NB4 (cell line): Measurements from ENCODE around the gene TCF12.

Source experiments
- CTCF ChIP-seq: IDR thresholded peaks from one replicate; pipeline ENCODE4 v1.5.1; 2012; ENCODE audit warnings: low read depth, low read length
- POLR2A ChIP-seq: IDR thresholded peaks from 2 replicates; pipeline ENCODE4 v1.6.1; 2011; ENCODE audit warnings: mild to moderate bottlenecking; ENCODE audit not compliant: insufficient read length; ENCODE audit errors: extremely low read depth

- no peak for TF ChIP-seq POLR2A
- TF ChIP-seq CTCF, result no peak
Measured at GRCh38 chr15:57328897-57329296, 410.5 kb downstream of the TCF12 start.
